Measurements from ENCODE around the gene FOXN3. TPM values are rescaled to one million over a fixed set of nuclear protein-coding genes. Genes with fewer than 3 reads are reported as not detected.

Gene FOXN3
- polyA plus RNA-seq, 1 of the 3 experiments (the other 2 are of a cell fraction), result 9.8 TPM

DNA sequence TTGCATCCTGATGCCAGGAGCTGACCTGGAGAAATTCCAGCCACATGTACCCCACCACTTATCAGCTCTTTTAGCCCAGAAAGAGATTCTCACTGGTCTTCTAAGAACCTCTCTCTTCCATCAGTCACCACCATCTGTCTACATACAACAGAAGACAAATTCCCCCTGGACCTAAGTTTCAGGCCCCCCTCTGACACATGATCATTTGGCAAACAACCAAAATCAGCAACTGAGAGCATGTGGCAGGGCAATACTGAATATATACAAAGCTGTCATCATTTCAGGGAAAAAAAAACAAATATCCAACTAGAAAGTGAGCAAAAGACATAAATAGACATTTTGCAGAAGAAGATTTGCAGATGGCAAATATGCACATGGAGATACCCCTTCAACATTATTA lies 180.2 kb downstream of the FOXN3 start:
- H3K79me2 ChIP-seq (ENCODE audit: insufficient read depth), result no peaks in the 10 kb centered on the region; the same call in 1 of the 2 replicates
- H3K9me3 ChIP-seq, result no peaks in the 10 kb centered on the region
- H3K9me2 ChIP-seq, result no peaks in the 10 kb centered on the region
- no peak overlapping the region for H3K9ac ChIP-seq
- H3F3A ChIP-seq (replicated peaks; ENCODE audit: insufficient read depth), result no peaks in the 10 kb centered on the region
- H2AFZ ChIP-seq (ENCODE audit: low read depth), result no peak overlapping the region
- no peaks in the 10 kb centered on the region for H4K20me1 ChIP-seq (ENCODE audit: insufficient read depth)
- no peak for DNase-seq
- peaks cover 0 to 3% of the 10 kb centered on the region in 2 experiments for H3K36me3 ChIP-seq (replicated peaks in 1 of 2; ENCODE audit: control insufficient read depth in 1 of 2, insufficient read depth in 2 of 2, low read length in 1 of 2)
- H3K27me3 ChIP-seq (ENCODE audit: insufficient read depth), result no peaks in the 10 kb centered on the region
- H3K27ac ChIP-seq (ENCODE audit: low read depth in 2 of 2, low read length in 1 of 2), result no peak overlapping the region; a peak in 1 of 4 replicates
- peaks cover 0 to 26% of the 10 kb centered on the region in 2 experiments; a peak in 1 of 4 replicates for H3K4me1 ChIP-seq (ENCODE audit: control insufficient read depth in 1 of 2, insufficient read depth in 2 of 2, low read depth in 1 of 2, low read length in 1 of 2)
- no peak overlapping the region for H3K4me3 ChIP-seq (ENCODE audit: low read depth in 2 of 2, low read length in 1 of 2)
- no peak overlapping the region for H3K4me2 ChIP-seq
- TF ChIP-seq FOXJ3 (CRISPR knock-in tag; IDR thresholded peaks at IDR 0.05) (no peak), RCOR1 (IDR thresholded peaks at IDR 0.05; ENCODE audit: low read length) (no peak), FOSL2 (IDR thresholded peaks at IDR 0.05; ENCODE audit: borderline replicate concordance, low read depth) (no peak), POLR2AphosphoS5 (IDR thresholded peaks at IDR 0.05; ENCODE audit: low read depth, low read length) (no peak), NFIC (IDR thresholded peaks at IDR 0.05; ENCODE audit: borderline replicate concordance) (no peak), RAD21 (IDR thresholded peaks at IDR 0.05; ENCODE audit: low read length) (no peak), SIN3A (IDR thresholded peaks at IDR 0.05; ENCODE audit: borderline replicate concordance, low read depth, low read length) (no peak), EP300 (IDR thresholded peaks at IDR 0.05; ENCODE audit: borderline replicate concordance in 1 of 2, low read depth in 1 of 2, low read length in 1 of 2) (no peak), MXI1 (IDR thresholded peaks at IDR 0.05; ENCODE audit: low read depth, low read length) (no peak), TCF12 (IDR thresholded peaks at IDR 0.05) (no peak), JUND (IDR thresholded peaks at IDR 0.05) (no peak), EZH2phosphoT487 (IDR thresholded peaks at IDR 0.05; ENCODE audit: borderline replicate concordance, low read depth) (no peak), NRF1 (IDR thresholded peaks at IDR 0.05; ENCODE audit: low read depth, low read length) (no peak)
- TF ChIP-seq, protein P1, sequence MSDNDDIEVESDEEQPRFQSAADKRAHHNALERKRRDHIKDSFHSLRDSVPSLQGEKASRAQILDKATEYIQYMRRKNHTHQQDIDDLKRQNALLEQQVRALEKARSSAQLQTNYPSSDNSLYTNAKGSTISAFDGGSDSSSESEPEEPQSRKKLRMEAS (IDR thresholded peaks at IDR 0.05; ENCODE audit: low read depth), result no peak
- TF ChIP-seq, protein P2, sequence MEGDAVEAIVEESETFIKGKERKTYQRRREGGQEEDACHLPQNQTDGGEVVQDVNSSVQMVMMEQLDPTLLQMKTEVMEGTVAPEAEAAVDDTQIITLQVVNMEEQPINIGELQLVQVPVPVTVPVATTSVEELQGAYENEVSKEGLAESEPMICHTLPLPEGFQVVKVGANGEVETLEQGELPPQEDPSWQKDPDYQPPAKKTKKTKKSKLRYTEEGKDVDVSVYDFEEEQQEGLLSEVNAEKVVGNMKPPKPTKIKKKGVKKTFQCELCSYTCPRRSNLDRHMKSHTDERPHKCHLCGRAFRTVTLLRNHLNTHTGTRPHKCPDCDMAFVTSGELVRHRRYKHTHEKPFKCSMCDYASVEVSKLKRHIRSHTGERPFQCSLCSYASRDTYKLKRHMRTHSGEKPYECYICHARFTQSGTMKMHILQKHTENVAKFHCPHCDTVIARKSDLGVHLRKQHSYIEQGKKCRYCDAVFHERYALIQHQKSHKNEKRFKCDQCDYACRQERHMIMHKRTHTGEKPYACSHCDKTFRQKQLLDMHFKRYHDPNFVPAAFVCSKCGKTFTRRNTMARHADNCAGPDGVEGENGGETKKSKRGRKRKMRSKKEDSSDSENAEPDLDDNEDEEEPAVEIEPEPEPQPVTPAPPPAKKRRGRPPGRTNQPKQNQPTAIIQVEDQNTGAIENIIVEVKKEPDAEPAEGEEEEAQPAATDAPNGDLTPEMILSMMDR (IDR thresholded peaks at IDR 0.05), result no peak
- TF ChIP-seq, protein P3, sequence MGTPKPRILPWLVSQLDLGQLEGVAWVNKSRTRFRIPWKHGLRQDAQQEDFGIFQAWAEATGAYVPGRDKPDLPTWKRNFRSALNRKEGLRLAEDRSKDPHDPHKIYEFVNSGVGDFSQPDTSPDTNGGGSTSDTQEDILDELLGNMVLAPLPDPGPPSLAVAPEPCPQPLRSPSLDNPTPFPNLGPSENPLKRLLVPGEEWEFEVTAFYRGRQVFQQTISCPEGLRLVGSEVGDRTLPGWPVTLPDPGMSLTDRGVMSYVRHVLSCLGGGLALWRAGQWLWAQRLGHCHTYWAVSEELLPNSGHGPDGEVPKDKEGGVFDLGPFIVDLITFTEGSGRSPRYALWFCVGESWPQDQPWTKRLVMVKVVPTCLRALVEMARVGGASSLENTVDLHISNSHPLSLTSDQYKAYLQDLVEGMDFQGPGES (IDR thresholded peaks at IDR 0.05; ENCODE audit: low read depth, low read length), result no peak
- TF ChIP-seq, protein P4, sequence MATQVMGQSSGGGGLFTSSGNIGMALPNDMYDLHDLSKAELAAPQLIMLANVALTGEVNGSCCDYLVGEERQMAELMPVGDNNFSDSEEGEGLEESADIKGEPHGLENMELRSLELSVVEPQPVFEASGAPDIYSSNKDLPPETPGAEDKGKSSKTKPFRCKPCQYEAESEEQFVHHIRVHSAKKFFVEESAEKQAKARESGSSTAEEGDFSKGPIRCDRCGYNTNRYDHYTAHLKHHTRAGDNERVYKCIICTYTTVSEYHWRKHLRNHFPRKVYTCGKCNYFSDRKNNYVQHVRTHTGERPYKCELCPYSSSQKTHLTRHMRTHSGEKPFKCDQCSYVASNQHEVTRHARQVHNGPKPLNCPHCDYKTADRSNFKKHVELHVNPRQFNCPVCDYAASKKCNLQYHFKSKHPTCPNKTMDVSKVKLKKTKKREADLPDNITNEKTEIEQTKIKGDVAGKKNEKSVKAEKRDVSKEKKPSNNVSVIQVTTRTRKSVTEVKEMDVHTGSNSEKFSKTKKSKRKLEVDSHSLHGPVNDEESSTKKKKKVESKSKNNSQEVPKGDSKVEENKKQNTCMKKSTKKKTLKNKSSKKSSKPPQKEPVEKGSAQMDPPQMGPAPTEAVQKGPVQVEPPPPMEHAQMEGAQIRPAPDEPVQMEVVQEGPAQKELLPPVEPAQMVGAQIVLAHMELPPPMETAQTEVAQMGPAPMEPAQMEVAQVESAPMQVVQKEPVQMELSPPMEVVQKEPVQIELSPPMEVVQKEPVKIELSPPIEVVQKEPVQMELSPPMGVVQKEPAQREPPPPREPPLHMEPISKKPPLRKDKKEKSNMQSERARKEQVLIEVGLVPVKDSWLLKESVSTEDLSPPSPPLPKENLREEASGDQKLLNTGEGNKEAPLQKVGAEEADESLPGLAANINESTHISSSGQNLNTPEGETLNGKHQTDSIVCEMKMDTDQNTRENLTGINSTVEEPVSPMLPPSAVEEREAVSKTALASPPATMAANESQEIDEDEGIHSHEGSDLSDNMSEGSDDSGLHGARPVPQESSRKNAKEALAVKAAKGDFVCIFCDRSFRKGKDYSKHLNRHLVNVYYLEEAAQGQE (IDR thresholded peaks at IDR 0.05; ENCODE audit: low read depth, low read length), result no peak
- CTCF ChIA-PET, result interaction anchor here (1.5 kb wide), 1 partner anchor 23 kb away, joined by 4 read pairs; no protein-coding TSS in a partner anchor
- POLR2A ChIA-PET, result no interaction called here

Data from SK-N-SH (cell line).